GM12878 (cell line): Measurements from ENCODE around the gene LRRN1. TPM values are rescaled to one million over a fixed set of nuclear protein-coding genes. Genes with fewer than 3 reads are reported as not detected.

Experiments
- ATAC-seq: fragments of 200-7000 bp; cut with Tn5 transposase; 3 replicates; pipeline ENCODE4 v1.9.1; 2020; ENCODE audit warnings: mild to moderate bottlenecking, moderate library complexity
- BruUV-seq: library from RNA; stranded (reverse); fragments of 400-500 nt; replicated peaks from 2 replicates; lab custom pipeline; 2021; lab: Mats Ljungman, UMichigan
- CTCF ChIA-PET: fragments of 300-600 bp; sonication (Branson Sonifier 250); formaldehyde crosslinking; extraction: SDS; loops from one replicate; lab custom pipeline; 2021; ENCODE audit warnings: inconsistent platforms; lab: Yijun Ruan, JAX
- POLR2A ChIA-PET: fragments of 350-600 bp; formaldehyde crosslinking; extraction: SDS; loops from one replicate; lab custom pipeline; 2021; ENCODE audit warnings: inconsistent platforms; lab: Charles Lee
- RAD21 ChIA-PET: fragments of 300-600 bp; sonication (Branson Sonifier 250); formaldehyde crosslinking; loops from one replicate; lab custom pipeline; 2023; ENCODE audit warnings: antibody characterized with exemption; ENCODE audit not compliant: unreplicated experiment; lab: Charles Lee
- SMC1A ChIA-PET: fragments of 300-600 bp; sonication (Branson Sonifier 250); formaldehyde crosslinking; loops from one replicate; lab custom pipeline; 2023; ENCODE audit not compliant: unreplicated experiment, uncharacterized antibody; lab: Charles Lee
- DNase-seq: peaks from one replicate; pipeline ENCODE4 v3.0.0-alpha.2; 2011; ENCODE audit warnings: low read depth, low spot score
- FAIRE-seq: peaks from 3 replicates; lab custom pipeline; 2011; peaks lifted over from hg19 to GRCh38; lab: Jason Lieb, UNC
- H2AFZ ChIP-seq: 2 replicates; pipeline ENCODE4 v1.6.0; 2011; ENCODE audit warnings: low read depth, low read length, control low read depth; ENCODE audit not compliant: control insufficient read depth
- H3K27ac ChIP-seq: 2 replicates; pipeline ENCODE4 v1.5.1; 2011; ENCODE audit warnings: control low read depth; ENCODE audit not compliant: control insufficient read depth, insufficient read depth
- H3K27me3 ChIP-seq, 2 experiments: replicated peaks in 1 of 2; 2 replicates each; pipeline versions ENCODE4 v1.6.0 to v1.6.1; 2011; ENCODE audit warnings: low read length in 1 of 2; ENCODE audit not compliant: control insufficient read depth in 2 of 2, insufficient read depth in 2 of 2
- H3K36me3 ChIP-seq, 2 experiments: 2 replicates each; pipeline ENCODE4 v1.5.1; 2011; ENCODE audit warnings: low read length in 1 of 2; ENCODE audit not compliant: control insufficient read depth in 2 of 2, insufficient read depth in 2 of 2
- H3K4me1 ChIP-seq: 2 replicates; pipeline ENCODE4 v1.6.1; 2011; ENCODE audit warnings: mild to moderate bottlenecking, low read length, moderate library complexity, mixed read lengths; ENCODE audit not compliant: control insufficient read depth, insufficient read depth
- H3K4me2 ChIP-seq: 2 replicates; pipeline ENCODE4 v1.6.0; 2011; ENCODE audit warnings: control low read depth; ENCODE audit not compliant: control insufficient read depth, insufficient read depth
- H3K4me3 ChIP-seq: fragments of 200-600 bp; sonication (generic); 2 replicates; pipeline ENCODE4 v1.5.1; 2016
- H3K79me2 ChIP-seq: 2 replicates; pipeline ENCODE4 v1.6.0; 2011; ENCODE audit warnings: low read length; ENCODE audit not compliant: control insufficient read depth, insufficient read depth
- H3K9ac ChIP-seq: 2 replicates; pipeline ENCODE4 v1.8.0; 2011; ENCODE audit warnings: low read length, control low read depth, mixed read lengths; ENCODE audit not compliant: control insufficient read depth, insufficient read depth
- H3K9me3 ChIP-seq: replicated peaks from 3 replicates; pipeline ENCODE4 v1.5.1; 2011; ENCODE audit warnings: mild to moderate bottlenecking, low read length; ENCODE audit not compliant: control insufficient read depth, insufficient read depth
- H4K20me1 ChIP-seq: 2 replicates; pipeline ENCODE4 v1.6.0; 2011; ENCODE audit not compliant: control insufficient read depth, insufficient read depth
- CTCF ChIP-seq, 3 experiments: IDR thresholded peaks in 2 of 3; conservative IDR thresholded peaks in 1 of 3; 2 replicates each; pipeline ENCODE4 v1.5.1; 2011; ENCODE audit warnings: low read depth in 3 of 3, low read length in 3 of 3, mild to moderate bottlenecking in 3 of 3, control low read depth in 2 of 3, moderate library complexity in 2 of 3, inconsistent platforms in 1 of 3, mixed read lengths in 1 of 3; ENCODE audit not compliant: control insufficient read depth in 2 of 3, insufficient read depth in 1 of 3; ENCODE audit errors: extremely low read depth in 1 of 3
- WGBS: methylation state at CpG from one replicate; pipeline ENCODE4 v1.1.6; 2016; ENCODE audit warnings: low lambda C conversion rate; ENCODE audit not compliant: insufficient replicate concordance, insufficient coverage; ENCODE audit errors: missing lambda C conversion rate; 5-methylcytosine and 5-hydroxymethylcytosine counted together
- in situ Hi-C: fragments of 300-500 bp; cut with MboI; formaldehyde crosslinking; loops from 9 replicates; pipeline ENCODE4 v1.14.3; 2018; ENCODE audit warnings: mixed read lengths
- intact Hi-C: fragments of 100-400 bp; cut with micrococcal nuclease; formaldehyde crosslinking; loops from one replicate; pipeline ENCODE4 v1.14.2; 2022; ENCODE audit not compliant: unreplicated experiment
- polyA plus RNA-seq, 11 experiments: library from polyadenylated mRNA; depleted of rRNA in 4 of 11; unstranded in 6 of 11; stranded (reverse) in 5 of 11; fragments of >200 nt; fragmentation: Nextera tagmentation in 4 of 11; fragmentation: Illumina TruSeq in 1 of 11; extraction: Ambion mirVana in 4 of 11; extraction: Trizol in 1 of 11; gene quantifications; 1 replicate in 1 of 11; 2 replicates in 10 of 11; pipeline versions ENCODE4 v1.2.1 to v1.2.3, GENCODE V29; 2011 to 2016; ENCODE audit warnings: inconsistent platforms in 2 of 11, missing spikeins in 2 of 11, low read depth in 1 of 11
- total RNA-seq, 4 experiments: library from RNA; depleted of rRNA in 3 of 4; stranded (reverse); fragments of >200 nt in 3 of 4; fragmentation: Illumina TruSeq in 1 of 4; extraction: Trizol in 1 of 4; gene quantifications; 2 replicates each; pipeline versions ENCODE4 v1.2.1 to v1.2.3, GENCODE V29; 2013 to 2021
- TF ChIP-seq, protein P1 (sequence below): fragments of 450-650 bp; IDR thresholded peaks from 2 replicates; pipeline ENCODE4 v1.6.1; 2018; ENCODE audit warnings: borderline replicate concordance, mild to moderate bottlenecking; ENCODE audit not compliant: partially characterized antibody

LRRN1 gene
- total and polyA plus RNA-seq, 10 of the 15 experiments (the other 5 are each of a cell fraction or from before 2014, with no cell fraction given): 0.01 to 0.04 TPM; not detected in 8

GRCh38 chr3:3772920-3773319 lies 26.3 kb upstream of the LRRN1 start (continued):
- no peak for TF ChIP-seq CTCF (IDR thresholded peaks at IDR 0.05 in 2 of 3, conservative IDR thresholded peaks at IDR 0.05 in 1 of 3; ENCODE audit: control insufficient read depth in 2 of 3, extremely low read depth in 1 of 3, insufficient read depth in 1 of 3, low read depth in 3 of 3, low read length in 3 of 3)
- TF ChIP-seq, all 136 proteins: peak for 0

GRCh38 chr3:3776607-3777006 lies 22.6 kb upstream of the LRRN1 start:
- POLR2A ChIA-PET: no interaction called here
- TF ChIP-seq, protein P1, sequence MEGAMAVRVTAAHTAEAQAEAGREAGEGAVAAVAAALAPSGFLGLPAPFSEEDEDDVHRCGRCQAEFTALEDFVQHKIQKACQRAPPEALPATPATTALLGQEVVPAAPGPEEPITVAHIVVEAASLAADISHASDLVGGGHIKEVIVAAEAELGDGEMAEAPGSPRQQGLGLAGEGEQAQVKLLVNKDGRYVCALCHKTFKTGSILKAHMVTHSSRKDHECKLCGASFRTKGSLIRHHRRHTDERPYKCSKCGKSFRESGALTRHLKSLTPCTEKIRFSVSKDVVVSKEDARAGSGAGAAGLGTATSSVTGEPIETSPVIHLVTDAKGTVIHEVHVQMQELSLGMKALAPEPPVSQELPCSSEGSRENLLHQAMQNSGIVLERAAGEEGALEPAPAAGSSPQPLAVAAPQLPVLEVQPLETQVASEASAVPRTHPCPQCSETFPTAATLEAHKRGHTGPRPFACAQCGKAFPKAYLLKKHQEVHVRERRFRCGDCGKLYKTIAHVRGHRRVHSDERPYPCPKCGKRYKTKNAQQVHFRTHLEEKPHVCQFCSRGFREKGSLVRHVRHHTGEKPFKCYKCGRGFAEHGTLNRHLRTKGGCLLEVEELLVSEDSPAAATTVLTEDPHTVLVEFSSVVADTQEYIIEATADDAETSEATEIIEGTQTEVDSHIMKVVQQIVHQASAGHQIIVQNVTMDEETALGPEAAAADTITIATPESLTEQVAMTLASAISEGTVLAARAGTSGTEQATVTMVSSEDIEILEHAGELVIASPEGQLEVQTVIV: no peak
- TF ChIP-seq, all 136 proteins: peak for 0
- no peaks in the 10 kb centered on the region for H3K36me3 ChIP-seq
- WGBS: 17% methylated on average over 4 of the region's 4 CpGs
- DNase-seq (no peak), ATAC-seq (no peak), FAIRE-seq (no peak)
- CTCF ChIA-PET: no interaction called here
- H3K4me3 ChIP-seq: no peak overlapping the region
- intact Hi-C loops: no loop called here
- H4K20me1 ChIP-seq: no peaks in the 10 kb centered on the region
- H3K27me3 ChIP-seq: no peaks in the 10 kb centered on the region
- no peak overlapping the region for H3K9ac ChIP-seq
- no peak overlapping the region for H2AFZ ChIP-seq
- no peak overlapping the region for H3K4me2 ChIP-seq
- in situ Hi-C loops: no loop called here
- RAD21 ChIA-PET: no interaction called here
- SMC1A ChIA-PET: no interaction called here
- no peaks in the 10 kb centered on the region for H3K4me1 ChIP-seq
- H3K9me3 ChIP-seq: no peaks in the 10 kb centered on the region; the same call in 2 of the 3 replicates
- BruUV-seq: no TSS peak
- no peak overlapping the region for H3K27ac ChIP-seq
- no peaks in the 10 kb centered on the region for H3K79me2 ChIP-seq
